ENCODE data around the gene PP2D1.
"Not testable (repeated sequence)": the region's sequence is repeated elsewhere in the genome, so short reads cannot be mapped to it uniquely, and the experiment has no call there.

PP2D1 gene

GRCh38 chr3:19967208-19967607 is 44.9 kb downstream of the PP2D1 start:
- no peak for DNase-seq

- DNase-seq = no peak
Measured at GRCh38 chr3:19961960-19962359, 50.1 kb downstream of the PP2D1 start.

GRCh38 chr3:19960696-19961095 is 51.4 kb downstream of the PP2D1 start:
- DNase-seq = no peak

GRCh38 chr3:19959505-19959904 is 52.6 kb downstream of the PP2D1 start:
- no peak for DNase-seq

GRCh38 chr3:19957354-19957753 is 54.7 kb downstream of the PP2D1 start:
- DNase-seq = not testable (repeated sequence)

GRCh38 chr3:19954676-19955075 is 57.4 kb downstream of the PP2D1 start:
- no peak for DNase-seq

- DNase-seq = no peak
Measured at GRCh38 chr3:19950316-19950715, 61.7 kb downstream of the PP2D1 start.

GRCh38 chr3:19948226-19948591 is 63.9 kb downstream of the PP2D1 start:
- DNase-seq = no peak

- peak; percentile 44 to 80 (median 58) for DNase-seq
Measured at GRCh38 chr3:19947549-19948225, 64.4 kb downstream of the PP2D1 start.

- DNase-seq = peak; percentile 85 to 95 (median 94)
Measured at GRCh38 chr3:19946832-19947548, 65.1 kb downstream of the PP2D1 start, which contains the start of gene RAB5A. RAB5A (plus strand) TSS chr3:19947097; CDS start chr3:19950899, 3,802 bp downstream.

GRCh38 chr3:19945969-19946831 is 65.9 kb downstream of the PP2D1 start:
- no peak for DNase-seq

- DNase-seq = no peak
Measured at GRCh38 chr3:19945534-19945933, 66.5 kb downstream of the PP2D1 start.

GRCh38 chr3:19940643-19941042 is 71.4 kb downstream of the PP2D1 start:
- DNase-seq = no peak

- DNase-seq = no peak
Measured at GRCh38 chr3:19938295-19938627, 73.8 kb downstream of the PP2D1 start.

- no peak for DNase-seq
Measured at GRCh38 chr3:19937459-19938294, 74.4 kb downstream of the PP2D1 start.

Measured in stimulated activated naive CD4-positive, alpha-beta T cell (primary cell).